Ascending aorta (tissue), 2 donors: Measurements from ENCODE around the gene CERS5. TPM values are rescaled to one million over a fixed set of nuclear protein-coding genes. Genes with fewer than 3 reads are reported as not detected.

Source experiments
- DNase-seq, 2 donors: peaks; one replicate each; pipeline ENCODE4 v3.0.0-alpha.2; 2019; ENCODE audit warnings: low spot score in 2 of 2
- H3K27ac ChIP-seq, 2 donors: fragments of 200-600 bp; sonication (generic); one replicate each; pipeline ENCODE4 v1.5.1; 2016 to 2017; ENCODE audit warnings: mild to moderate bottlenecking in 1 of 2
- H3K27me3 ChIP-seq: fragments of 200-600 bp; sonication (generic); one replicate; pipeline ENCODE4 v1.5.1; 2017
- H3K36me3 ChIP-seq, 2 donors: fragments of 200-600 bp; sonication (generic); one replicate each; pipeline ENCODE4 v1.5.1; 2016
- H3K4me1 ChIP-seq, 2 donors: fragments of 200-600 bp; sonication (generic); one replicate each; pipeline ENCODE4 v1.5.1; 2016 to 2017; ENCODE audit warnings: mild to moderate bottlenecking in 1 of 2
- H3K4me3 ChIP-seq, 2 donors: fragments of 200-600 bp; sonication (generic); one replicate each; pipeline ENCODE4 v1.5.1; 2016 to 2017; ENCODE audit warnings: mild to moderate bottlenecking in 1 of 2
- H3K9me3 ChIP-seq, 2 donors: fragments of 200-600 bp; sonication (generic); one replicate each; pipeline ENCODE4 v1.5.1; 2016
- intact Hi-C: fragments of 100-400 bp; cut with DNase I; formaldehyde crosslinking; loops from one replicate; pipeline ENCODE4 v1.15.1; 2023
- total RNA-seq: library from RNA; depleted of rRNA; stranded (reverse); fragments of >200 nt; gene quantifications from one replicate; pipeline ENCODE4 v1.1.0, GENCODE V29; 2016
- TF ChIP-seq, protein P1 (sequence below), 3 experiments: fragments of 200-600 bp in 2 of 3; fragments of 450-650 bp in 1 of 3; sonication (generic) in 2 of 3; IDR thresholded peaks; one replicate each; pipeline ENCODE4 v1.5.1; 2016 to 2019; ENCODE audit warnings: antibody characterized with exemption in 3 of 3, mild to moderate bottlenecking in 1 of 3, moderate library complexity in 1 of 3

Gene CERS5
- total RNA-seq, 1 donor from 2014 or later = 29.7 TPM

DNA sequence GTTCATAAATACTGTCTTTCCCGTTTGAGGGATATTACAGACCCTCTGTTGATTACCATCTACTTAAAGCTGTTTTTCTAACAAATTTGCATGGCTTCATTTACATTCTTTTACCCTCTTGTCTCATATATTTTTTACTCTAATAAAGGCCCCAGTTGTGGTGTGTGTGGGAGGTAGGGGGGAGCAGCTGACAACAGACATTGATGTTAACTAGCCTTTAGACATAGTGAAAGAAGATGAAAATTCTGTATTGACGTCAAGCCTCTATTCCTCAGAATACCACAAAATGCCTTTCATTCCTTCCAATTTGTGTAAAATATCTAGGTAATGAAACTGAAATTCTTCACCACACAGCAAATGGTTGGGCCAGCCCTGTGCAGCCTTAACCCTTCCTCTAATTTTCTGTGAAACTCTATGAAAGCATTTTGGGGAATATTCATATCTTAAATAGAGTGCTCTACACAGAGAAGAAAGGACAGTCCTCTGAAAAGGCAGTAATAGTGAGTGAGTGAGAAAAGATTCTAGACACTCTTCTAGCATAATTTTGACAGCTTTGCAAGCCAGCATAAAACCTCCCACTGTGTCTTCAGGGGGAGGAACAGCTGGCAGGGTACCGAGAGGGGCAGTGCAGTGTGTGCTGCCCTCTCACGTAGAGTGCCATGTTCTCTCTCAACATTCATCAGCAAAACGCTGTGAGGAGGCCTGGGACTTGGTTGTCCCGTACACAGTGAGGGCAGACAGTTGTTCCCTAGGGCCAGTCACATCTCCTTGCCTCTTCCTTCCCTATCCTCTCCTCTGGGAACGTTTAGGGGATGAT is 20.1 kb upstream of the CERS5 start:
- peaks cover 22 to 59% of the 10 kb centered on the region in 2 donors for H3K4me1 ChIP-seq
- peaks cover 16 to 22% of the 10 kb centered on the region in 2 donors for H3K36me3 ChIP-seq
- peak overlapping the region; percentile 82 to 89 for H3K27ac ChIP-seq
- no peak for DNase-seq
- H3K4me3 ChIP-seq = no peak overlapping the region
- H3K9me3 ChIP-seq = no peaks in the 10 kb centered on the region
- intact Hi-C loops = loop anchor here (10.0 kb wide), 1 partner anchor 128 kb away; no protein-coding TSS in a partner anchor
- no peaks in the 10 kb centered on the region for H3K27me3 ChIP-seq
- TF ChIP-seq, protein P1, sequence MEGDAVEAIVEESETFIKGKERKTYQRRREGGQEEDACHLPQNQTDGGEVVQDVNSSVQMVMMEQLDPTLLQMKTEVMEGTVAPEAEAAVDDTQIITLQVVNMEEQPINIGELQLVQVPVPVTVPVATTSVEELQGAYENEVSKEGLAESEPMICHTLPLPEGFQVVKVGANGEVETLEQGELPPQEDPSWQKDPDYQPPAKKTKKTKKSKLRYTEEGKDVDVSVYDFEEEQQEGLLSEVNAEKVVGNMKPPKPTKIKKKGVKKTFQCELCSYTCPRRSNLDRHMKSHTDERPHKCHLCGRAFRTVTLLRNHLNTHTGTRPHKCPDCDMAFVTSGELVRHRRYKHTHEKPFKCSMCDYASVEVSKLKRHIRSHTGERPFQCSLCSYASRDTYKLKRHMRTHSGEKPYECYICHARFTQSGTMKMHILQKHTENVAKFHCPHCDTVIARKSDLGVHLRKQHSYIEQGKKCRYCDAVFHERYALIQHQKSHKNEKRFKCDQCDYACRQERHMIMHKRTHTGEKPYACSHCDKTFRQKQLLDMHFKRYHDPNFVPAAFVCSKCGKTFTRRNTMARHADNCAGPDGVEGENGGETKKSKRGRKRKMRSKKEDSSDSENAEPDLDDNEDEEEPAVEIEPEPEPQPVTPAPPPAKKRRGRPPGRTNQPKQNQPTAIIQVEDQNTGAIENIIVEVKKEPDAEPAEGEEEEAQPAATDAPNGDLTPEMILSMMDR (IDR thresholded peaks at IDR 0.05) = no peak

DNA sequence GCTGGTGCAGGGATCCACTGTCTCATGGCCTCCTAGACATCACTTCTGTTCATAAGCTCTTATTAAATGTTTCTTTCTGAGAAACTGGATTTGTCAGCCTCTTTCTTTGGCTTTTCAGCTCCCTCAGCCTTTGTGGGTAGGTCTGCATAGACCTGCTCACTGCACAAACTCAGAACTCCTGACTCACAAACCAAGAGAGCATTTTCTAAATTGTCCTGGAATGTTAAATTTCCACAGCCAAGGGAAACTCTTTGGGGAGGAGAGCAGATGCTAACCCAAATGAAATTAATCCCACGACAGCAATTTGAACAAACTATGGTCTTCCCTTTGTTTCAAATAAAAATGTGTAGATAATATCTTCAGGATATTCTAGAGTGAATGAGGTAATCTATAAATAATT is 19.5 kb upstream of the CERS5 start:
- Histone ChIP-seq H3K36me3 (peaks cover 18 to 21% of the 10 kb centered on the region in 2 donors), H3K4me1 (peaks cover 22 to 59% of the 10 kb centered on the region in 2 donors), H3K27ac (peak overlapping the region; percentile 82 to 89), H3K9me3 (no peaks in the 10 kb centered on the region), H3K27me3 (no peaks in the 10 kb centered on the region), H3K4me3 (no peak overlapping the region)
- no peak for DNase-seq
- TF ChIP-seq, protein P1 (IDR thresholded peaks at IDR 0.05) = no peak
- intact Hi-C loops = loop anchor here (10.0 kb wide), 1 partner anchor 128 kb away; no protein-coding TSS in a partner anchor

DNA sequence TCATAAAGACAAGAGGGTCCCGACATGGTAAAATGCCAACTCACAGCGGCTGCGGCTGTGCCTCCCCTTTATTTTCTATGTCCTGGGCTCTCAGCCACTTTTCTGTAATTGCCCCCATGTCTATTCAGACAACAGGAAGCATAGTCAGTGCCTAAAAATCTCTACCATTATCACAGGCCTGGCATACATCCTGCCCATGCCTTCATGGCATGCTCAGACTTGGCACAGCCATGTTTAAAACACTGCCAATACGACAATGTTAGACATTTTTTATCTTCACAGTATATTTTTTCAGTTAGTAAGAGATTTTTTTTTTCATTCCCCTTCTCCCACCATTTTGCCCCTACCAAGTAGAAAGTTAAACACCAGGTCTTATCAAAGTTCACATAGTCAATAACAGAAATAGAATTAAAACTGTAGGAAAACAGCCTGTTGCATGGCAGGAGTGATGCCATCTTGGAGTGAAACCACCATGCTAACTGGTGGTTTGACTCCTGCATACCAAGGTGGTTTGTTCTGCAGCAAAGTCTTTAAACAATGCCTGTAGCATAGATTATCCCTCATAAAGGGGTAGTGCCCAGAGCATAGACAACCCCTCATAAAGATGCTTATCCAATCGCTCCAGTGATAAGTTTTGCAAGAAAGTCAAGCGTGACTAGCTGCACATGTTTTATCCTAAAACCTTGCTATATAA is 18.9 kb upstream of the CERS5 start:
- H3K36me3 ChIP-seq = peaks cover 18 to 21% of the 10 kb centered on the region in 2 donors
- no peaks in the 10 kb centered on the region for H3K27me3 ChIP-seq
- intact Hi-C loops = loop anchor here (10.0 kb wide), 1 partner anchor 129 kb away; no protein-coding TSS in a partner anchor
- no peaks in the 10 kb centered on the region for H3K9me3 ChIP-seq
- H3K27ac ChIP-seq = peak overlapping the region; percentile 82 to 89
- TF ChIP-seq, protein P1 (IDR thresholded peaks at IDR 0.05) = no peak
- H3K4me3 ChIP-seq = no peak overlapping the region
- peak in 1 of 2 donors; percentile 67 for DNase-seq
- H3K4me1 ChIP-seq = peaks cover 22 to 59% of the 10 kb centered on the region in 2 donors

DNA sequence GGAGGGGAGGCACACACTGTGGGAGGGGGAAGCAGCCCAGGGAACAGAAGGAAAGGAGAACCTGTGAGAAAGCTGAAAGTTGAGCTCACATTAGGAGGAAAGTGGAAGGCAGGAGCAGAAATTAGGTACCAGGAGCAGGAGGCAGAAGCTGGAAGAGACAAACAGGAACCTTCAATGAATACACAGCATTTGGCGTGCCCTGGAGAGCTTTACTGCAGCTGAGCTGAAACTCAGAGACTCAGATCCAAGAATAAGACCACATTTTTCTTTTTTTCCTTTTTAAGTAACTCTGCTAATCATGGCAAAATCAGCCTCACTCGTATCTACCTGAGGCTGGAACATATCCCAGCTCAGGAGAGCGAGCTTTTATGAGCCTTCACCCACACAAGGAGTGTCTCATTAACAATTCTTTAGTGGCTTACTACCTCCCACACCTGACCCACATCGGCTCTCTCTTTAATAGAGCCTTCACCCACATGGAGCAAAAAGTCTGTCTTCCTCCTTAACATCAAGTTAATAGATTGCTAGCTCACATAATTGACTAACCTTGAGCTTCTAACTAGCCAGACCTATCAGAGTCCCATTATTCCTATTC is 18.2 kb upstream of the CERS5 start:
- intact Hi-C loops = loop anchor here (10.0 kb wide), 1 partner anchor 129 kb away; no protein-coding TSS in a partner anchor
- Histone ChIP-seq H3K36me3 (peaks cover 20% of the 10 kb centered on the region in 2 donors), H3K4me1 (peaks cover 22 to 59% of the 10 kb centered on the region in 2 donors), H3K9me3 (no peaks in the 10 kb centered on the region), H3K4me3 (no peak overlapping the region), H3K27me3 (no peaks in the 10 kb centered on the region), H3K27ac (peak overlapping the region; percentile 82 to 89)
- TF ChIP-seq, protein P1 (IDR thresholded peaks at IDR 0.05) = no peak
- no peak for DNase-seq

DNA sequence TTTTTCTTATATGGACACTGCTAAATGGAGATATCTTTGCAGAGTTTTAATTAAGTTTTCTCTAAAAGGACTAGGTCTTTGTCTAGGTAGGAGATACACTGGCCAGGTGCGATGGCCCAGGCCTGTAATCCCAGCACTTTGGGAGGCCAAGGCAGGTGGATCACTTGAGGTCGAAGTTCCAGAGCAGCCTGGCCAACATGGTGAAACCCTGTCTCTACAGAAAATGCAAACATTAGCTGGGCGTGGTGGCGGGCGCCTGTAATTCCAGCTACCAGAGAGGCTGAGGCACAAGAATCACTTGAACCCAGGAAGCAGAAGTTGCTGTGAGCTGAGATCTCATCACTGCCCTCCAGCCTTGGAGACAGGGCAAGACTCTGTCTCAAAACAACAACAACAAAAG is 17.1 kb upstream of the CERS5 start:
- Histone ChIP-seq H3K4me1 (peaks cover 22 to 55% of the 10 kb centered on the region in 2 donors), H3K9me3 (no peaks in the 10 kb centered on the region), H3K27ac (peak overlapping the region; percentile 82 to 89), H3K36me3 (peaks cover 25 to 31% of the 10 kb centered on the region in 2 donors), H3K27me3 (no peaks in the 10 kb centered on the region), H3K4me3 (no peak overlapping the region)
- TF ChIP-seq, protein P1 (IDR thresholded peaks at IDR 0.05) = no peak
- no peak for DNase-seq
- intact Hi-C loops = loop anchor here (10.0 kb wide), 1 partner anchor 131 kb away; no protein-coding TSS in a partner anchor
